HEK293 (cell line): ENCODE data around the gene SERPINB8.
A peak's percentile ranks its signal among the peaks of the same experiment; 100 is the strongest.

Experiments used
- CTCF ChIA-PET: fragments of 350-600 bp; formaldehyde crosslinking; extraction: SDS; loops from one replicate; lab custom pipeline; 2021; ENCODE audit warnings: antibody characterized with exemption; lab: Yijun Ruan, JAX
- POLR2A ChIA-PET: fragments of 300-600 bp; formaldehyde crosslinking; extraction: SDS; loops from one replicate; lab custom pipeline; 2020; ENCODE audit warnings: antibody characterized with exemption, inconsistent platforms; lab: Yijun Ruan, JAX
- H3K27ac ChIP-seq: fragments of 200-500 bp; sonication (Bioruptor generic); 2 replicates; pipeline ENCODE4 v1.5.1; 2014; ENCODE audit warnings: low read depth, low read length, control low read depth, inconsistent platforms; ENCODE audit errors: extremely low read depth
- H3K36me3 ChIP-seq, 2 experiments: fragments of 200-500 bp in 1 of 2; sonication (Bioruptor generic) in 1 of 2; 1 replicate in 1 of 2; 2 replicates in 1 of 2; pipeline ENCODE4 v1.5.1; 2014 to 2017; ENCODE audit warnings: inconsistent platforms in 2 of 2, low read length in 2 of 2; ENCODE audit not compliant: control insufficient read depth in 2 of 2, insufficient read depth in 1 of 2
- H3K4me1 ChIP-seq: fragments of 200-500 bp; sonication (Bioruptor generic); 2 replicates; pipeline ENCODE4 v1.5.1; 2014; ENCODE audit warnings: mild to moderate bottlenecking, low read length, inconsistent platforms; ENCODE audit not compliant: control insufficient read depth, insufficient read depth
- H3K4me3 ChIP-seq: 2 replicates; pipeline ENCODE4 v1.5.1; 2011; ENCODE audit warnings: low read depth, mild to moderate bottlenecking, control low read depth, low read length, moderate library complexity
- H3K9me3 ChIP-seq: fragments of 200-500 bp; sonication (Bioruptor generic); 2 replicates; pipeline ENCODE4 v1.5.1; 2014; ENCODE audit warnings: low read depth, low read length, inconsistent platforms; ENCODE audit not compliant: control insufficient read depth, insufficient read depth
- BCL11B ChIP-seq: fragments of 450-650 bp; formaldehyde crosslinking; IDR thresholded peaks from 2 replicates; pipeline ENCODE4 v1.5.1; 2016; ENCODE audit warnings: low read depth, missing biosample characterization, missing genetic modification characterization
- KLF10 ChIP-seq: fragments of 450-650 bp; IDR thresholded peaks from 2 replicates; pipeline ENCODE4 v1.5.1; 2018; ENCODE audit warnings: missing biosample characterization, mild to moderate bottlenecking, missing genetic modification characterization
- KLF7 ChIP-seq: fragments of 450-650 bp; formaldehyde crosslinking; IDR thresholded peaks from 2 replicates; pipeline ENCODE4 v1.5.1; 2016; ENCODE audit warnings: missing biosample characterization, missing genetic modification characterization, borderline replicate concordance
- MZF1 ChIP-seq: fragments of 450-650 bp; formaldehyde crosslinking; IDR thresholded peaks from 2 replicates; pipeline ENCODE4 v1.5.1; 2017; ENCODE audit warnings: missing biosample characterization, missing genetic modification characterization, borderline replicate concordance
- REPIN1 ChIP-seq: fragments of 450-650 bp; formaldehyde crosslinking; IDR thresholded peaks from 2 replicates; pipeline ENCODE4 v1.5.1; 2017; ENCODE audit warnings: missing biosample characterization, missing genetic modification characterization, low read depth
- ZBTB21 ChIP-seq: fragments of 450-650 bp; formaldehyde crosslinking; IDR thresholded peaks from 2 replicates; pipeline ENCODE4 v1.5.1; 2017; ENCODE audit warnings: missing biosample characterization, missing genetic modification characterization
- ZNF112 ChIP-seq: fragments of 450-650 bp; formaldehyde crosslinking; IDR thresholded peaks from 2 replicates; pipeline ENCODE4 v1.5.0; 2017; ENCODE audit warnings: missing biosample characterization, missing genetic modification characterization
- ZNF211 ChIP-seq: fragments of 450-650 bp; formaldehyde crosslinking; IDR thresholded peaks from 2 replicates; pipeline ENCODE4 v1.5.1; 2016; ENCODE audit warnings: low read depth, missing biosample characterization, missing genetic modification characterization
- ZNF24 ChIP-seq: fragments of 450-650 bp; formaldehyde crosslinking; IDR thresholded peaks from 2 replicates; pipeline ENCODE4 v1.5.1; 2016; ENCODE audit warnings: missing biosample characterization, missing genetic modification characterization
- ZNF335 ChIP-seq: fragments of 450-650 bp; formaldehyde crosslinking; conservative IDR thresholded peaks from 2 replicates; pipeline ENCODE4 v1.5.1; 2016; ENCODE audit warnings: missing biosample characterization, missing genetic modification characterization
- ZNF366 ChIP-seq: fragments of 450-650 bp; formaldehyde crosslinking; conservative IDR thresholded peaks from 2 replicates; pipeline ENCODE4 v1.5.1; 2016; ENCODE audit warnings: missing biosample characterization, missing genetic modification characterization
- ZNF391 ChIP-seq: fragments of 450-650 bp; formaldehyde crosslinking; IDR thresholded peaks from 2 replicates; pipeline ENCODE4 v1.5.1; 2016; ENCODE audit warnings: low read depth, missing biosample characterization, missing genetic modification characterization, borderline replicate concordance
- ZNF426 ChIP-seq: fragments of 450-650 bp; formaldehyde crosslinking; IDR thresholded peaks from 2 replicates; pipeline ENCODE4 v1.5.1; 2017; ENCODE audit warnings: missing biosample characterization, missing genetic modification characterization, mild to moderate bottlenecking, inconsistent platforms, moderate library complexity
- ZNF501 ChIP-seq: fragments of 450-650 bp; formaldehyde crosslinking; IDR thresholded peaks from 2 replicates; pipeline ENCODE4 v1.5.1; 2016; ENCODE audit warnings: missing biosample characterization, missing genetic modification characterization
- ZNF544 ChIP-seq: fragments of 450-650 bp; formaldehyde crosslinking; IDR thresholded peaks from 2 replicates; pipeline ENCODE4 v1.5.0; 2017; ENCODE audit warnings: missing biosample characterization, missing genetic modification characterization
- ZNF654 ChIP-seq: fragments of 450-650 bp; formaldehyde crosslinking; IDR thresholded peaks from 2 replicates; pipeline ENCODE4 v1.5.1; 2016; ENCODE audit warnings: low read depth, missing biosample characterization, missing genetic modification characterization
- ZNF660 ChIP-seq: fragments of 450-650 bp; IDR thresholded peaks from 2 replicates; pipeline ENCODE4 v1.5.1; 2018; ENCODE audit warnings: missing biosample characterization, mild to moderate bottlenecking, missing genetic modification characterization
- ZNF747 ChIP-seq: fragments of 450-650 bp; formaldehyde crosslinking; IDR thresholded peaks from 2 replicates; pipeline ENCODE4 v1.5.1; 2016; ENCODE audit warnings: missing biosample characterization, missing genetic modification characterization
- ZNF76 ChIP-seq: fragments of 450-650 bp; formaldehyde crosslinking; IDR thresholded peaks from 2 replicates; pipeline ENCODE4; 2016; ENCODE audit warnings: low read depth, missing biosample characterization, missing genetic modification characterization, borderline replicate concordance
- TF ChIP-seq, protein P1 (sequence below): fragments of 450-650 bp; formaldehyde crosslinking; IDR thresholded peaks from 2 replicates; pipeline ENCODE4 v1.5.1; 2016; ENCODE audit warnings: missing biosample characterization, missing genetic modification characterization
- TF ChIP-seq, protein P2 (sequence below): fragments of 450-650 bp; formaldehyde crosslinking; IDR thresholded peaks from 2 replicates; pipeline ENCODE4 v1.5.1; 2016; ENCODE audit warnings: missing biosample characterization, missing genetic modification characterization
- TF ChIP-seq, protein P3 (sequence below): fragments of 450-650 bp; formaldehyde crosslinking; IDR thresholded peaks from 2 replicates; pipeline ENCODE4 v1.5.1; 2017; ENCODE audit warnings: missing biosample characterization, missing genetic modification characterization
- TF ChIP-seq, protein P4 (sequence below): fragments of 450-650 bp; formaldehyde crosslinking; IDR thresholded peaks from 2 replicates; pipeline ENCODE4 v1.5.1; 2016; ENCODE audit warnings: missing biosample characterization, missing genetic modification characterization
- TF ChIP-seq, protein P5 (sequence below): fragments of 450-650 bp; formaldehyde crosslinking; IDR thresholded peaks from 2 replicates; pipeline ENCODE4 v1.5.1; 2017; ENCODE audit warnings: missing biosample characterization, mild to moderate bottlenecking, missing genetic modification characterization, moderate library complexity

SERPINB8 gene

DNA sequence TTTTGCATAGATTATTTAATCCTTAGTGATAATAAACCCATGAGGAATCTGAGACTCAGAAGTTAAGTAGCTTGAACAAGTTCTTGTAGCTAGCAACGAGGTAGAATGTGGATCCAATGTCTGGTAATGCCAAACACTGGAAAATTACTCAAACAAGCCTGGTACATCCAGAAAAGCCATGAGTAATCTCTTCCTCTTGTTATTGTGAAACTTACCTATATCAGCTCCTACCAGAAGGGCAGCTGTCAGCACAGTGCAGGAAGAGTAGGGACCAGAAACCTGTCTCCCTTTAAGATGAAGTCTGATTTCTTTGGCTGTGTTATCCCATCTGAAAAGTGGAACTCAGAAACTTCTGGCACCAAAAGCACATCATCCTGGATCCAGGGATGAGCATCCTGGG is 7.7 kb upstream of the SERPINB8 start:
- no peak overlapping the region for H3K27ac ChIP-seq
- no peaks in the 10 kb centered on the region for H3K9me3 ChIP-seq
- no peak overlapping the region for H3K4me3 ChIP-seq
- TF ChIP-seq ZNF211 (tag by site-specific recombination) (no peak), ZNF112 (no peak), ZNF391 (tag by site-specific recombination) (no peak), ZNF544 (tag by site-specific recombination) (no peak), KLF7 (tag by site-specific recombination) (no peak), ZNF501 (tag by site-specific recombination) (no peak), BCL11B (tag by site-specific recombination) (no peak), ZBTB21 (tag by site-specific recombination) (no peak), ZNF76 (tag by site-specific recombination) (no peak)
- TF ChIP-seq, protein P1, sequence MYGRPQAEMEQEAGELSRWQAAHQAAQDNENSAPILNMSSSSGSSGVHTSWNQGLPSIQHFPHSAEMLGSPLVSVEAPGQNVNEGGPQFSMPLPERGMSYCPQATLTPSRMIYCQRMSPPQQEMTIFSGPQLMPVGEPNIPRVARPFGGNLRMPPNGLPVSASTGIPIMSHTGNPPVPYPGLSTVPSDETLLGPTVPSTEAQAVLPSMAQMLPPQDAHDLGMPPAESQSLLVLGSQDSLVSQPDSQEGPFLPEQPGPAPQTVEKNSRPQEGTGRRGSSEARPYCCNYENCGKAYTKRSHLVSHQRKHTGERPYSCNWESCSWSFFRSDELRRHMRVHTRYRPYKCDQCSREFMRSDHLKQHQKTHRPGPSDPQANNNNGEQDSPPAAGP (tag by site-specific recombination), result no peak
- H3K36me3 ChIP-seq, result no peaks in the 10 kb centered on the region; a peak in 1 of 3 replicates
- CTCF ChIA-PET, result interaction anchor here (0.6 to 6.1 kb wide), 9 partner anchors 8 to 368 kb away, joined by 3 to 49 read pairs (median 5); no protein-coding TSS in a partner anchor
- POLR2A ChIA-PET, result interaction anchor here (1.7 kb wide), 1 partner anchor 8 kb away, joined by 4 read pairs; no protein-coding TSS in a partner anchor
- H3K4me1 ChIP-seq, result no peaks in the 10 kb centered on the region

DNA sequence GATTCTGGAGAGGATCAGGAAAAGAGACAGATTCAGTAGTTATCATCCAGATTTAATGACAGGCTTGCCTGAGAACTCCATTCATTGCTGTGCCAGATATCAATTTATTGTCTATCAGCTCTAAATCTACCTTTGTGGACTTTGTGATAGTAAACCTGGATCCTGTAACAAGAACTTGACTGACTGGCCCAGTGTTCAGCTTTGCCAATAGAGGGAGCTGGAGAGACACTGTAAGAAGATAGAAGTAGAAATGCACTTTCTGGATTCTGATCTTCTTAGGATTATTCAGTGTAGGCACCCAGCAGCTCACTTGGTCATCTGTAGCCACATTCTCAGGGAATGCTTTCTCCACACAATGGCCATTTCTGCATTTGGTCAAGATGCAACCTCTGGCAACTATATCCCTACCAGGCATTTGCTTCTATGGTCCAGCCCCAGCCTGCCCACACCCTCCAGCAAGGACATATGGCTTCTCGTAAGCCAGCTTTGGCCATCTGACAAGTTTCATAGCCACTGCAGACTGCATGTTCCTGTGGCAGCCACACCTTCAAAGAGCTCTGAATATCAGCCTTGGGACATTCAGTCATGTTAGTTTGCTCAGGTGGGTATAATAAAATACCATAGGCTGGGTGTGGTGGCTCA is 6.1 kb upstream of the SERPINB8 start:
- Histone ChIP-seq H3K4me3 (no peak overlapping the region), H3K9me3 (no peaks in the 10 kb centered on the region), H3K4me1 (no peaks in the 10 kb centered on the region), H3K36me3 (no peaks in the 10 kb centered on the region; a peak in 1 of 3 replicates)
- CTCF ChIA-PET, result interaction anchor here (0.6 to 6.1 kb wide), 25 partner anchors 9 to 1327 kb away, joined by 3 to 49 read pairs (median 4); partner anchors contain the start of gene HMSD
- POLR2A ChIA-PET, result no interaction called here
- TF ChIP-seq ZNF660 (tag by site-specific recombination) (no peak), ZNF654 (tag by site-specific recombination) (peak; percentile 32)
- TF ChIP-seq, protein P2, sequence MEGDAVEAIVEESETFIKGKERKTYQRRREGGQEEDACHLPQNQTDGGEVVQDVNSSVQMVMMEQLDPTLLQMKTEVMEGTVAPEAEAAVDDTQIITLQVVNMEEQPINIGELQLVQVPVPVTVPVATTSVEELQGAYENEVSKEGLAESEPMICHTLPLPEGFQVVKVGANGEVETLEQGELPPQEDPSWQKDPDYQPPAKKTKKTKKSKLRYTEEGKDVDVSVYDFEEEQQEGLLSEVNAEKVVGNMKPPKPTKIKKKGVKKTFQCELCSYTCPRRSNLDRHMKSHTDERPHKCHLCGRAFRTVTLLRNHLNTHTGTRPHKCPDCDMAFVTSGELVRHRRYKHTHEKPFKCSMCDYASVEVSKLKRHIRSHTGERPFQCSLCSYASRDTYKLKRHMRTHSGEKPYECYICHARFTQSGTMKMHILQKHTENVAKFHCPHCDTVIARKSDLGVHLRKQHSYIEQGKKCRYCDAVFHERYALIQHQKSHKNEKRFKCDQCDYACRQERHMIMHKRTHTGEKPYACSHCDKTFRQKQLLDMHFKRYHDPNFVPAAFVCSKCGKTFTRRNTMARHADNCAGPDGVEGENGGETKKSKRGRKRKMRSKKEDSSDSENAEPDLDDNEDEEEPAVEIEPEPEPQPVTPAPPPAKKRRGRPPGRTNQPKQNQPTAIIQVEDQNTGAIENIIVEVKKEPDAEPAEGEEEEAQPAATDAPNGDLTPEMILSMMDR, result 0 out of 2 replicates have a peak, but pooled peaks have one; percentile 22
- TF ChIP-seq, all 188 proteins: peak for 2
- no peak overlapping the region for H3K27ac ChIP-seq

DNA sequence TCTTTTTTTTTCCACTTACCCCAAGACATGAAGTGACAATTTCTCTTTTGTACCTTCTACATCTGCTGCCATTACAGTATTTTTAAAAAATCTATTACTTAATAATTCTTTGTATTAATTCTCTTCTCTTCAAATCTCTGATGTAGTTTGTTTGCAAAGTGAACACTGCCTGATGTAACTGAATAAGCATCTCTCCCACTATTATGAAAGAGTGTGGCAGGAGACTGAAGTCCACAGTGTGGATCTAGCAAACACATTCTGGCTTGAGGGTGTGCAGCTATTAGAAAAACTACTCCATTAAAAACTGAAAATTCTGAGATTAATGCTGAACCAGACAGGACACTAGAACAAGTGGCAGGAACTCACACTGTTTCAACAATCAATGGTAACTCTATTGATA is 5.0 kb upstream of the SERPINB8 start:
- H3K4me3 ChIP-seq, result no peak overlapping the region
- POLR2A ChIA-PET, result no interaction called here
- 0 out of 2 replicates have a peak, but pooled peaks cover 5% of the 10 kb centered on the region for H3K4me1 ChIP-seq
- CTCF ChIA-PET, result interaction anchor here (1.0 to 6.1 kb wide), 7 partner anchors 10 to 31 kb away, joined by 3 to 49 read pairs (median 22); no protein-coding TSS in a partner anchor
- H3K36me3 ChIP-seq, result no peaks in the 10 kb centered on the region; a peak in 1 of 3 replicates
- H3K27ac ChIP-seq, result no peak overlapping the region
- H3K9me3 ChIP-seq, result no peaks in the 10 kb centered on the region
- no peak for TF ChIP-seq ZNF391 (tag by site-specific recombination)
- TF ChIP-seq ZNF24 (tag by site-specific recombination), result no peak
- TF ChIP-seq ZNF335 (tag by site-specific recombination), result no peak
- TF ChIP-seq ZNF366 (tag by site-specific recombination), result no peak
- TF ChIP-seq, protein P3, sequence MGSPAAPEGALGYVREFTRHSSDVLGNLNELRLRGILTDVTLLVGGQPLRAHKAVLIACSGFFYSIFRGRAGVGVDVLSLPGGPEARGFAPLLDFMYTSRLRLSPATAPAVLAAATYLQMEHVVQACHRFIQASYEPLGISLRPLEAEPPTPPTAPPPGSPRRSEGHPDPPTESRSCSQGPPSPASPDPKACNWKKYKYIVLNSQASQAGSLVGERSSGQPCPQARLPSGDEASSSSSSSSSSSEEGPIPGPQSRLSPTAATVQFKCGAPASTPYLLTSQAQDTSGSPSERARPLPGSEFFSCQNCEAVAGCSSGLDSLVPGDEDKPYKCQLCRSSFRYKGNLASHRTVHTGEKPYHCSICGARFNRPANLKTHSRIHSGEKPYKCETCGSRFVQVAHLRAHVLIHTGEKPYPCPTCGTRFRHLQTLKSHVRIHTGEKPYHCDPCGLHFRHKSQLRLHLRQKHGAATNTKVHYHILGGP, result no peak
- TF ChIP-seq, protein P4, sequence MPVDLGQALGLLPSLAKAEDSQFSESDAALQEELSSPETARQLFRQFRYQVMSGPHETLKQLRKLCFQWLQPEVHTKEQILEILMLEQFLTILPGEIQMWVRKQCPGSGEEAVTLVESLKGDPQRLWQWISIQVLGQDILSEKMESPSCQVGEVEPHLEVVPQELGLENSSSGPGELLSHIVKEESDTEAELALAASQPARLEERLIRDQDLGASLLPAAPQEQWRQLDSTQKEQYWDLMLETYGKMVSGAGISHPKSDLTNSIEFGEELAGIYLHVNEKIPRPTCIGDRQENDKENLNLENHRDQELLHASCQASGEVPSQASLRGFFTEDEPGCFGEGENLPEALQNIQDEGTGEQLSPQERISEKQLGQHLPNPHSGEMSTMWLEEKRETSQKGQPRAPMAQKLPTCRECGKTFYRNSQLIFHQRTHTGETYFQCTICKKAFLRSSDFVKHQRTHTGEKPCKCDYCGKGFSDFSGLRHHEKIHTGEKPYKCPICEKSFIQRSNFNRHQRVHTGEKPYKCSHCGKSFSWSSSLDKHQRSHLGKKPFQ (tag by site-specific recombination), result no peak
- no peak for TF ChIP-seq MZF1
- no peak for TF ChIP-seq ZNF426 (tag by site-specific recombination)
- TF ChIP-seq, protein P5, sequence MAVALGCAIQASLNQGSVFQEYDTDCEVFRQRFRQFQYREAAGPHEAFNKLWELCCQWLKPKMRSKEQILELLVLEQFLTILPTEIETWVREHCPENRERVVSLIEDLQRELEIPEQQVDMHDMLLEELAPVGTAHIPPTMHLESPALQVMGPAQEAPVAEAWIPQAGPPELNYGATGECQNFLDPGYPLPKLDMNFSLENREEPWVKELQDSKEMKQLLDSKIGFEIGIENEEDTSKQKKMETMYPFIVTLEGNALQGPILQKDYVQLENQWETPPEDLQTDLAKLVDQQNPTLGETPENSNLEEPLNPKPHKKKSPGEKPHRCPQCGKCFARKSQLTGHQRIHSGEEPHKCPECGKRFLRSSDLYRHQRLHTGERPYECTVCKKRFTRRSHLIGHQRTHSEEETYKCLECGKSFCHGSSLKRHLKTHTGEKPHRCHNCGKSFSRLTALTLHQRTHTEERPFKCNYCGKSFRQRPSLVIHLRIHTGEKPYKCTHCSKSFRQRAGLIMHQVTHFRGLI (tag by site-specific recombination), result no peak
- TF ChIP-seq ZNF747 (tag by site-specific recombination), result no peak
- TF ChIP-seq REPIN1 (tag by site-specific recombination), result no peak
- no peak for TF ChIP-seq KLF10 (tag by site-specific recombination)
